Suprapubic skin (tissue), 4 donors: ENCODE results near the gene ACVR1.

Experiments
- POLR2A ChIP-seq, 2 donors: fragments of 450-650 bp; IDR thresholded peaks; one replicate each; pipeline ENCODE4 v1.6.1; 2017; ENCODE audit warnings: antibody characterized with exemption in 2 of 2, mild to moderate bottlenecking in 2 of 2, moderate library complexity in 2 of 2
- POLR2AphosphoS5 ChIP-seq, 3 donors: sonication (generic); formaldehyde crosslinking; IDR thresholded peaks; one replicate each; pipeline ENCODE4 v1.6.1; 2017; ENCODE audit warnings: antibody characterized with exemption in 3 of 3

GRCh38 chr2:157747695-157748370 lies 128.3 kb downstream of the ACVR1 start:
- TF ChIP-seq POLR2A (IDR thresholded peaks at IDR 0.05) (no peak), POLR2AphosphoS5 (IDR thresholded peaks at IDR 0.05) (no peak)
